Endothelial cell of umbilical vein (primary cell): ENCODE results near the gene XRN2.

Experiments
- POLR2A ChIP-seq: IDR thresholded peaks from 2 replicates; pipeline ENCODE4 v1.6.1; 2012; ENCODE audit warnings: low read depth, mild to moderate bottlenecking, control low read depth, low read length
- POLR2AphosphoS5 ChIP-seq: IDR thresholded peaks from 2 replicates; pipeline ENCODE4 v1.6.1; 2012; ENCODE audit warnings: low read depth, mild to moderate bottlenecking, control low read depth, low read length, moderate library complexity; ENCODE audit not compliant: insufficient read depth

DNA sequence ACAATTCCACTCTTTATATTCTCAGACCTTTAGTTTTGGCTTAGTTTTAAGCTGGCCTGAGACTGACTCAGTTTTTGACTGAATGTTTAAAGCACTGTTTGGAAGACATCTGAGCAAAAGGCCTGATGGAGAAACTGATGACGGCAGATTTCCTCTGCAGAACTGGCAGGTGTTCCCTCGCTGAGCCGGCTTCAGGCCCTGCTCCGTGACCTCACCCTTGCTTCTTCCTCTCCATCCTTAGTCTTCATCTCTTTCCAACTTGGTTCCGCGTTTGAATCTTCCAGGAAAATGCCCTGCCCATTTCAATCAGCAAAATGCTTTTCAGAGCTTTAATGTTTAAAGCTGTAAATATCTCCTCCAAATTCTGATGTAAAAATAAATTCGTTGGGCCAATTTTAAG lies 87.6 kb downstream of the XRN2 start:
- TF ChIP-seq POLR2AphosphoS5, result no peak
- no peak for TF ChIP-seq POLR2A
